ENCODE measurements around the gene ASB3.

- no peak for TF ChIP-seq CTCF (conservative IDR thresholded peaks at IDR 0.05; ENCODE audit: low read depth, low read length)
- TF ChIP-seq EZH2 (IDR thresholded peaks at IDR 0.05; ENCODE audit: low read length, unreplicated experiment) = no peak
Measured at GRCh38 chr2:53633441-53633840, 153.3 kb downstream of the ASB3 start.

All from PC-3 (cell line).